Colonic mucosa (tissue), 4 donors: ENCODE data around the gene LARP1. TPM values are rescaled to one million over a fixed set of nuclear protein-coding genes. Genes with fewer than 3 reads are reported as not detected.

Experiments
- DNase-seq: peaks from one replicate; pipeline ENCODE4 v3.0.0-alpha.2; 2020
- H3K27ac ChIP-seq: fragments of 200-600 bp; one replicate; pipeline ENCODE4 v1.8.0; 2021
- H3K27me3 ChIP-seq: fragments of 200-600 bp; one replicate; pipeline ENCODE4 v1.8.0; 2021
- H3K36me3 ChIP-seq: fragments of 200-600 bp; one replicate; pipeline ENCODE4 v1.8.0; 2021
- H3K4me1 ChIP-seq: fragments of 200-600 bp; one replicate; pipeline ENCODE4 v1.8.0; 2021; ENCODE audit warnings: mild to moderate bottlenecking
- H3K4me3 ChIP-seq: fragments of 200-600 bp; one replicate; pipeline ENCODE4 v1.8.0; 2021
- H3K9ac ChIP-seq, 2 donors: one replicate each; pipeline ENCODE4 v1.7.0; 2013; ENCODE audit warnings: control low read depth in 2 of 2, low read depth in 2 of 2, low read length in 2 of 2
- H3K9me3 ChIP-seq: fragments of 200-600 bp; one replicate; pipeline ENCODE4 v1.8.0; 2021
- CTCF ChIP-seq: fragments of 200-600 bp; IDR thresholded peaks from one replicate; pipeline ENCODE4 v1.8.0; 2022; ENCODE audit warnings: antibody characterized with exemption, mild to moderate bottlenecking
- intact Hi-C: fragments of 100-400 bp; cut with DNase I; formaldehyde crosslinking; loops from one replicate; pipeline ENCODE4 v1.14.1; 2022
- total RNA-seq, 2 donors: library from RNA; stranded (reverse); fragmentation: NEBNext Ultra II Directional in 1 of 2; extraction: Animal tissue kit (Norgen Biotek cat#: 25700) in 1 of 2; gene quantifications; one replicate each; pipeline ENCODE4 v1.2.1, GENCODE V29; 2021
- donor health status: healthy.
- donor health status: DM: no; HTN: no; CAD: no.
- donor health status: DM: no; HTN: no; CAD: no.

LARP1 gene
- total RNA-seq, 2 donors from 2014 or later, result 116 to 201 TPM

- H3K4me3 ChIP-seq, result no peak overlapping the region
- peaks cover 8% of the 10 kb centered on the region for H3K36me3 ChIP-seq
- no peak overlapping the region for H3K27ac ChIP-seq
- no peak overlapping the region for H3K9ac ChIP-seq
- TF ChIP-seq CTCF, result no peak
- H3K27me3 ChIP-seq, result no peaks in the 10 kb centered on the region
- no peaks in the 10 kb centered on the region for H3K9me3 ChIP-seq
- DNase-seq, result no peak
- intact Hi-C loops, result no loop called here
- H3K4me1 ChIP-seq, result no peaks in the 10 kb centered on the region
Measured at GRCh38 chr5:154788212-154788611, 33.0 kb downstream of the LARP1 start.

- Histone ChIP-seq H3K27ac (no peak overlapping the region), H3K36me3 (peaks cover 9% of the 10 kb centered on the region), H3K9me3 (no peaks in the 10 kb centered on the region), H3K9ac (no peak overlapping the region), H3K27me3 (no peaks in the 10 kb centered on the region), H3K4me1 (no peaks in the 10 kb centered on the region), H3K4me3 (no peak overlapping the region)
- no peak for TF ChIP-seq CTCF
- DNase-seq, result no peak
- intact Hi-C loops, result no loop called here
Measured at GRCh38 chr5:154791535-154791934, 36.4 kb downstream of the LARP1 start.

- Histone ChIP-seq H3K9me3 (no peaks in the 10 kb centered on the region), H3K9ac (no peak overlapping the region), H3K36me3 (peaks cover 10% of the 10 kb centered on the region), H3K4me3 (no peak overlapping the region), H3K4me1 (no peaks in the 10 kb centered on the region), H3K27ac (no peak overlapping the region), H3K27me3 (no peaks in the 10 kb centered on the region)
- intact Hi-C loops, result no loop called here
- TF ChIP-seq CTCF, result no peak
- DNase-seq, result no peak
Measured at GRCh38 chr5:154793599-154794524, 38.7 kb downstream of the LARP1 start.

GRCh38 chr5:154794525-154795234 is 39.5 kb downstream of the LARP1 start:
- intact Hi-C loops, result no loop called here
- TF ChIP-seq CTCF, result no peak
- Histone ChIP-seq H3K27me3 (no peaks in the 10 kb centered on the region), H3K9me3 (no peaks in the 10 kb centered on the region), H3K9ac (no peak overlapping the region), H3K4me1 (no peaks in the 10 kb centered on the region), H3K4me3 (no peak overlapping the region), H3K27ac (no peak overlapping the region), H3K36me3 (peaks cover 18% of the 10 kb centered on the region)
- DNase-seq, result no peak

GRCh38 chr5:154795235-154795596 is 40.0 kb downstream of the LARP1 start:
- DNase-seq, result no peak
- TF ChIP-seq CTCF, result no peak
- H3K9ac ChIP-seq, result no peak overlapping the region
- no peaks in the 10 kb centered on the region for H3K9me3 ChIP-seq
- no peak overlapping the region for H3K27ac ChIP-seq
- peaks cover 22% of the 10 kb centered on the region for H3K36me3 ChIP-seq
- H3K4me1 ChIP-seq, result no peaks in the 10 kb centered on the region
- H3K27me3 ChIP-seq, result no peaks in the 10 kb centered on the region
- intact Hi-C loops, result no loop called here
- no peak overlapping the region for H3K4me3 ChIP-seq
